ENCODE results near the gene RAPGEF4. TPM values are rescaled to one million over a fixed set of nuclear protein-coding genes. Genes with fewer than 3 reads are reported as not detected.
"Not testable (repeated sequence)": the region's sequence is repeated elsewhere in the genome, so short reads cannot be mapped to it uniquely, and the experiment has no call there.

RAPGEF4 gene
- total RNA-seq, 1 experiment from 2014 or later = 0.23 TPM

DNA sequence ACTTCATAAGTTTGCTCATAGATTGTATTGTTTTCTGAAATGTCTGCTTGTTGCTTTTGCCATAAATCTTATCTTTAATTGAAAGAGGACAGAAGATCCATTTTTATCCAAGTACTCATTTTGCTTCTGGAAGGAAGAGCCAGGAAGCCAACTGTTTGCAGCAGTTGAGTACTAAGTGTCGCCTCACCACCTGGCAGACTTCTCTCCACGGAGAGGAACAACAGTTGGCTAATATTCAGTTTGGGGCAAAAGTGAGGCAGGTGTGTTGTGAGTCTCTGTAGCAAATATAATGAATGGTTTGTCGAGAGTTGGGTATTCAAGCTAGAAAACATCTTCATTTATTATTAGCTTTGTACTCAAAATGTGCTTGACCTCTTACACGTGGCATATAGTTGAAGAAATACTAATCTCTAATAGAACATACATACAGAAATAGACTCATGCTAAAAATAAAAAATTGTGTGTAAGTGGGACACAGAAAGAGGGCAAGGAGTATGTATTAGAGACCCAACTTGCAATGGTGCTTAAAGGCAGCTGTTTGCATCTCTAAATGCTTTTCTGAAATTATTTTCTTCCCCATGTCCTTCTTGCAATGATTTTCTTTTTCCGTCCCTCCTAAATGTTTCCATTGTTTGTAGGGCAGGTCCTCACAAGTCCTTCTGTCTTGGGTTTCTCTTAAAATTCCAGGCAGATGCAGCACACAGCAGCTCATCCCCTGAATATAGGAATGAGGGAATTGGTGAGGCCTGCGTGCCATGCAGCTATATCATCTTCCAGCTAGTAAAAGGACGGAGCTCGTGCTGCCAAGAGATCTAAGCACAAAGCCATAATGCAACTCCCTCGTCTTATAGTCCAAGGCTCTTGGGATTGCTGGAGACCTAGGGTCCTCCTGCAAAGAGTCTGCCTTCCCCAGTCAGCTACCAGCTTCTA is 295.2 kb downstream of the RAPGEF4 start:
- DNase-seq (ENCODE audit: low read depth) = no peak

DNA sequence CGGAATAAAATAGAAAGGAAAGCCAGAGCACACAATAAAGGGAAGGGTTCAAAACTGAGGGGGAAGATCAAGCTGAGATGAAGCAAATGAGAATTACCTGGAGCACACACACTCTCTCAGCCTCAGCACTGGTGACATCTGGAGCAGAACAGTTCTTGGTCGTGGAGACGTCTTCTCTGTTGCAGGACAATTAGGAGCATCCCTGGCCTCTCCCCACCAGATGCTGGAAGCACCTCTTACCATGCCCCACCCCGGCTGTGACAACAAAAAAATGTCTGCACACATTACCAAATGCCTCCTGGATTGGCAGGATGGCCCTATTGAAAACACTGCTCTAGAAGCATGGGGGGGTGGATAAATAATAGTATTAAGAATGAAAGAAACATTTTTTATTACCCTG is 296.4 kb downstream of the RAPGEF4 start:
- DNase-seq (ENCODE audit: low read depth) = no peak

DNA sequence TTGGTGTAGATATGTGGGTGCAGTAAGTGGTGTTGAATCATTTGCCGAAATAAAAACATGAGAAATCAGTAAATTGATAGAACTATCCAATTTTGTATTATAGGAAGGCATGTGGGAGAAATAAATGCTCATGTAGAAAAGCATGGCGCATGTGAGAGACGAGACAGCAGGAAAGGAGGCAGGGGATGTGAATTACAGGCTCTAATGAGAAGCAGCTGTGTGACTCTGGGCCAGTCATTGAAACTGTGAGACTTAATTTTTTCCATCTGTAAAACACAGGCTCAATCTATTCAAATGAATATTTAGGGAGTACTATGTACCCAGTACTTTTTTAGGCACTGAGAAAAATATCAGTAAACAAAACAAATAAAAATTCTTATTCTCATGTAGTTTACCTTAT is 297.4 kb downstream of the RAPGEF4 start:
- DNase-seq (ENCODE audit: low read depth) = no peak

DNA sequence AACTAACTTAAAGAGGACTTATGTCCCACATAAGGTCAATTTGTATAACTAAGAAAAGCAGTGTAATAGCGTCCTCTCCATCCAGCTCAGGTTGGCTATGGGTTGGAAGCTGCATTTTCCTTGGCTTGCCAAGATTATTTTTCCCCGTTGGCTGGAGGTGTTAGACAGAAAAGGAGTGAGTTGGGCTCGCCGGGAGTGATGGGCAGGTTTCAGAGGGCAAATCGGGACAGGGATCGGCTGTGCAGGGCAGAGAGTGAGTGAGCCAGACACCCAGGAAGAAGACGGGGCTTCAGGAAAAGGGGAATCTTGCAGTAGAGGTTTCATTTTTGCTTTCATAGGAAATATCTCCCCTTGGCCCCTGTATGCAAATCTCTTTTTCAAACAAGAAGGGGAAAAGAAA is 298.5 kb downstream of the RAPGEF4 start:
- DNase-seq (ENCODE audit: low read depth) = no peak

DNA sequence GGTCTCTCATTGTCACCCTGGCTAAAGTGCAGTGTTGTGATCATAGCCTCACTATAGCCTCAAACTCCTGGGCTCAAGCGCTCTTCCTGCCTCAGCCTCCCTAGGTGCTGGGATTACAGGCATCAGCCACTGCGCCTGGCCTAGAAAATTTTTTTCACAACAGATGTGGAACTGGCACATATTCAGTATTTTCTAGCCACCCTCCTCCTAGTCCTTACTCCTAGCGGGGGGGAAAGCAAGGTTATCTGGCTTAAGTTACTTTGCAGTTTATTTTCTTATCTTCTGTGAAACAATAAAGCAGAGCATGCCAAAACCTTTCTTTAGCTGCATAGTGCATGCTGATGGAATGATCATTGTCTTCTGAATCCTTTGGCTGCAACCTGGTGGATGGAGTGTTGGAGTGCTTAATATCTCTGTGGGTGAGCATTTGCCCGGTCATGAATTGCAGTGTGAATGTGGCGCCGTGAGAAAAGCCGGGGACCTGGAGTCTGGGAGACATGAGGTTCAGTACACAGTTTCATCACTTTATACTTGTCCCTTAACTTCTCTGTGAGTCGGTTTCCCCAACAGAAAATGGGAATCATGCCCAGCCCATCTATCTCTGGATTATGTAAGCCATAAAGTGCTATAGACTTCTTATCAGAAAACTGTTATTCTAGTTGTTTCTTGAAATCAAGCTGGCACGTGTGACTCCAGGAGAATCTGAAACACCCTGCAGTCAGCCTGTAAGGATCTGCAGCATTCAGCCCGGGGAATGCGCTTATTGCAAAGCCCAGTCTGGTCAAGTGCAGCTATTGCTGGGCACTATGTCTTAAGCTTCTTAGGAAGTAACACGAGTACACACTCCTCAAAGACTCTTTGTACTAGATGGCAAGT is 301.8 kb downstream of the RAPGEF4 start:
- DNase-seq (ENCODE audit: low read depth) = no peak

DNA sequence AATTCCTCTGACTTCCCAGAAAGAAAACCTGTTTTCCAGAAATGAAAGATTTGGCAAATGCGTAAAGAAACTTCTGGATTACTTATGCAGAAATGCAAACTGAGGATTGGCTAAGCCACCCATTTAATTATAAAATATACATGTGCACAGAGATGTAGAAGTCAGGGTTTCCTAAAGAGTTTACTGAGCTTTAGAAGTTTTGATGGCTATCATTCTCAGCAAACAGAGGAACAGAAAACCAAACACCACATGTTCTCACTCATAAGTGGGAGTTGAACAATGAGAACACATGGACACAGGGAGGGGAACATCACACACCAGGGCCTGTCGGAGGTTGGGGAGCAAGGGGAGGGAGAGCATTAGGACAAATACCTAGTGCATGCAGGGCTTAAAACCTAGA is 302.6 kb downstream of the RAPGEF4 start:
- not testable (repeated sequence) for DNase-seq (ENCODE audit: low read depth)

DNA sequence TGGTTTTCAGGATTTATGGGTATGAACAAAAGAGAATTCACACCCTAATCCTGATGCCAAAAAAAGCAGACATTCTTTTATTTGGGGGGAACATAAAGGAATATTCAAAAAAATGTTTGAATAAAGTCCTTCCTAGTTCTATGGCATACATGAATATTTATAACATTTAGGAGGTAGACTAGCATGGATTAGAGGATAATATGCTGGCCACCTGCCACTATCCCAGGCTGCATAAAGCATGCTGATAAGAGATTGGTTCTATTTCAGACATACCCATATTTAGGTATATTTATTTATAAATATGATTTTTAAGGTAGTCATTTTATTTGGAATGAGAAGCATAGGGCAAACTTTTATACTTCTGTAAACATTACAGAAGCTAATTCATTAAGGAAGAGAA is 305.1 kb downstream of the RAPGEF4 start:
- no peak for DNase-seq (ENCODE audit: low read depth)

DNA sequence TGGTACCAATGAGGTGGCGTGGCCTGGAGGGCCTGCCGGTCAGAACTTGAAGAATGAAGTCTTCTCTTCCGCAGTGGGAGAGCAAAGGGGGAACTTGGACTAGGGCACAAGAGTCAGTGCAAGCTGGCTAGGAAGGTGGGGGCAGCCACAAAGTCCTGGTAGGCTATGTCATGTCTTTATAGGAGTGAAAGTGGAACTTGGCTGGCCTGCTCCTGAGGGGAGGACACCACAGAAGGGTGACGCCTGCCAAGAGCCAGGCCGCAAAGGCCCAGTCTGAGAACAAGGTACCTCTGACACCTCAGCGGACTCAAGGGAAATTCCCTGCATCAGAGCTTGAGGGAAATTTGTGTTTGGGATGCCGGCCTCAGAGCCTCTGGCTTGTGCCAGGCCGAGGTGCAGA is 307.8 kb downstream of the RAPGEF4 start:
- no peak for DNase-seq (ENCODE audit: low read depth)

DNA sequence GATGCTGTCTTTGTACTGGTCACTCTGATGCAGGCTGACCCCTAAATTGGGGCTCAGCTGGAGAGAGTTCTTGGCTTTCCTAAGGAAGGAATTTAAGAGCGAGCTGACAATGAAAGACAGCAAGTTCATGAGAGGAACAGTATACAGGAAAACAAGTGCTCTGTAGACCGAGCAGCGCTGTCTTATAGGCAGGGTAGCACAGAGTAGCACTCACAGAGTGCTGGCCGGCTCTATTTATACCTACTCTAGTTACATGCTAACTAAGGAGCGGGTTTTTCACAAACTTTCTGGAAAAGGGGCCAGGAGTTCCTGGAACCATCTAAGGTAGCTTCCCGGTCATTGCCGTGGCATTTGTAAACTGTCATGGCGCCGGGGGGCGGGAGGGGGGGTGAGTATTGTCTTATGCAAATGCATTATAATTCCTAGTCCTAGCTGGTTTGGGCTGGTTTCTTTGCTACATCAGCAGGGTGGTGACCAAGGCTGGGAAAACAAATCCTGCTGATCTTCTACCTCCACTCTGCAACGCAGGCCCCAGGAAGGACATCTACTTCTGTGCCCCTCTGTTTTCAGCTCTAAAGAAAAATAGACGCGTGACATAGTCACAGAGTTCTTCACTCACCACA is 308.4 kb downstream of the RAPGEF4 start:
- no peak for DNase-seq (ENCODE audit: low read depth)

DNA sequence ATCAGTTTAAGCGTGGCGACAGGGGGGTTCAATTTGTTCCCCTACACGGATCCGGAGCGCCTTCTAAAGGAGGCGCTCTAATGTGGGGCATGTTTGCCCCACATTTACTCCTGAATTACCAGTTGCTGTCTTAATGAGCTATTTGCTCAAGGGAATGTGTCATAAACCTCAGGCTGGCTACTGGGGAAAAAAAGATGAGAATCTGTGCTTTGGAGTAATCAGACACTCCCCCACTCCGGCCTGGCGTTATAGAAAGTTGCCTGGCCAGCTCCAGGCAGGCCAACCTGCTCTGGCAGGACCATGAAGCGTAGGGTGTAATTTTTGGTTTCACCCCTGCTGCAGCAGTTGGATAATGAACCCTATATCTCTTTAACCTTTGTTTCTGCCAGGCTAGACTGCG is 309.0 kb downstream of the RAPGEF4 start:
- DNase-seq (ENCODE audit: low read depth) = no peak

DNA sequence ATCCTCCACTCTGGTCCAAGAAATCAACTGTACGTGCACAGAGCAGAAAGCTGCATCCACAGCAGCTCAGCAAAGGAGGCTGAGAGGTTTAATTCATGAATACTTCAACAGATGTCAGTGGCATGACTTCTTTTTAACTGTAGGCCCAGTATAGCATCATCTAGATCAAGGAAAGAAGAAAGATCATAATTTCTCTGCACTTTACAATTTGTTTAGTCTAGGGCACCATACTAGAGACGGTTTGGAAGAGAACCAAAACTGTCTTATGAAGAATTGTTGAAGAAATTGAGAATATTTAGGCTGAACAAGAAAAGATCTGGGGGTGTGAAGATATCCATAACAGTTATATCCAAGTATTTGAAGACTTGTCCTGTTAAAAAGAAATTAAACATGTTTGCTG is 309.5 kb downstream of the RAPGEF4 start:
- DNase-seq (ENCODE audit: low read depth) = no peak

DNA sequence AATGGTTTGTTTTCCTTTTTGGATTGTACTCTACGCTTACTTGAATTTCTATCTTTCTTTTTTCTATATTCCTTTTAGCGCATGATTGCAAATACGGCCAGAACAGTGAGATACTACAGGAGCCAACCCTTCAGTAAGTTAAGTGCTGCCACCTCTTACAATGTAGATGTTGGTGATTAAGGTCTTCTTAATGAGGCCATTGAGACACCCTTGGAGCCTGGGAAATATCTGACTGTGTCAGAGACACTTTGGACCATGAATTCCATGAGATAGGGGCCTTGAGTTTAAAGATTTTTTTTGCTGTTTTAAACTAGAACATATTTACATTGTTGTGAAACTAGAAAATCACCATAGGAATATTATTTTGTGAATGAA is 312.9 kb downstream of the RAPGEF4 start:
- DNase-seq (ENCODE audit: low read depth) = no peak

DNA sequence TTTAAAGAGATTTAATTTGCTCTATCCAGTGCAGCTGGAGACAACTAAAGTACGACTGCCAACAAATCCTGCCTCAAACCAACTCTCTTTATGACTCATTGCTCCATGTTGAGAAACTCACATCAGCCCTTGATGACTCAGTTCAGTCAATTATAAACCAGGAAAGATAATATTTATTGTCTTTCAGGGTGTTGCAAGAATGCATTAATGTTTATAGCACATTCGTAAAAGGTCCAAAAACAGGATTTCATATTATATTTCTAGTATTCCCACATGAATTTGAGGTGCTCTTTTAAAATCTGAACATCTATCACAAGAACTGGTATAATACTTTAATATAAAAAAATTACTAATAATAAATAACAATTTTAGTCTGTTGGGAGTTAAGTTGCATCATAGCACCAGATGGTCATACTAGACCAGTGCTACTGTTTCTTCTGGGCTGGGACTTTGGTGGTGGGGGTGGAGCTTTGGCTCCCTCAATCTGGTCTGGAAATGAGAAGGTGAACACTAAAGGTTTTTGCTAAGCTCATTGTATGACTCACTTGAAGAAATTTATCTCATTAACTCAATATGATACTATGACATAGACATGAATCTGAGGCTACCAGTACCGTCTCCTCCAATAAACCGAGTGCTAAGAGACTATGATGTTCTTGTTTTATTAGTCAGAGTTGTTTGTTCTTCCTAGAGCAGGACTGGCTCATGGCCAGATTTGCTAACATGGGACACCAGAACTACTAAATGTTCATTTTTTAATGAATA is 313.4 kb downstream of the RAPGEF4 start:
- peak; percentile 97 for DNase-seq (ENCODE audit: low read depth)

DNA sequence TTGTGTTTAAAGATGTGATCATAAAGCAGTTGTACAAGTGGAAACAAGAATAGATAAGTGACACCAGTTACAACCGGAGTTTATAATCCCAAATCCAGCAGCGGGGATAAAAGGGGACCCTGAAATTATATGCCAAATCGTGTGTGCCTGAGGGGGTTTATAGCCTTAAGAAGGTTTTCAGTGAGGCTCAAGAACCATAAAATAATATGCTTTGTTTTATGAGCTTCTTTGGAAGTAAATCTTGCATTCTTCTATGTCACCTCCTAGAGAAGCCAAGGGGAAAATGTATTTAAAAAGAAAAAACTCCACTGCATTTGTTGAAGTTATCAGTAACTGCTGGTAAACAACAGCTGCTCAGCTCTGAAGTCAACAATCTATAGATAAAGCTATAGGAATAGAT is 314.2 kb downstream of the RAPGEF4 start:
- no peak for DNase-seq (ENCODE audit: low read depth)

DNA sequence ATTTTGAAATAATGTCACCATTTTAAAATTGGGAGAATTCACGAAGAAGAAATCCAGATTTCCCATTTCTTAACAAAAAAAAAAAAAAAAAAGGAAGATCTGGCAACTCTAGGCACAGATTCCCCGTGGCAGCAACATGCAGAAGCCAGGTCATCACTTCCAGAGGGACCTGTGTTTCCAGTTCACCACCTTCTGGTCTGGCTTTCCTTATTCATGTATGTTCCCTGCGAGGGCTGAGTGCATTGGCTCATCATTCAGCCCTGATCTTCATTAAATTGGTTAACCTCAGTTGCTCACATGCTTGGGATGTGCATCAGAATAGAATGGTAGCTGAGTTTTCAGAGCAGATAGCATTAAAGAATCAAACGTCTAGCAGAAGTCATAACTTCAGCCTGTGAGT is 315.0 kb downstream of the RAPGEF4 start:
- DNase-seq (ENCODE audit: low read depth) = no peak

DNA sequence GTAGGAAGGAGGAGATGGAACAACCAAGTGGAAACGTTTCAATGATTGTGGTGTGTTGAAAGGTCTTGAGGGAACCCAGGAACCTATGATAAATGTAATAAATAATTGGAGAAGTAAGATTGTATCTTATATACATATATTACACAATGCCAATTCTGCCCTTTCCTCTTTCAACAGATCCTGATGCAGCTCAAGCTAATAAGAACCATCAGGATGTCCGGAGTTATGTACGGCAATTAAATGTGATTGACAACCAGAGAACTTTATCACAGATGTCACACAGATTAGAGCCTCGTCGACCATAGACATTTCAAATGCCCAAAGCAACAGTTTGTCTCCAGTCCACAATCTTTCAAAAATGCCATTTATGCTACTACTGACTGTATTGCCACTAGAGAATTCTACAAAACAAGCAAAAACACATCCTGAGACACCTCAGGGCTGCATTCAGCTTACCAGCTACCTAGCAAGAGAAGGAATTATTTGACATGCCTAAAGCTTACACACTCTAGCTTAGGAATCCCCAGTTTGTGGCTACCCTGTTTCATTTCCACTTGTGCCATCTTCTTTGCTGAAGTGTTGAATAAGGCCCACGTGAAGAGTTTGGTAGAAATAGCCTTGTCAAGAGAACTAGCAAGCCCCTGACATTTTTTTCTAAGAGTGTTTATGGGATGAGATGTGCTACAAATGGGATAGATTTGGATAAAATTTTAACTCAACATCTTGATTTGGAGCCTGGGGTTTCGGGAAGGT is 316.0 kb downstream of the RAPGEF4 start:
- DNase-seq (ENCODE audit: low read depth) = no peak

DNA sequence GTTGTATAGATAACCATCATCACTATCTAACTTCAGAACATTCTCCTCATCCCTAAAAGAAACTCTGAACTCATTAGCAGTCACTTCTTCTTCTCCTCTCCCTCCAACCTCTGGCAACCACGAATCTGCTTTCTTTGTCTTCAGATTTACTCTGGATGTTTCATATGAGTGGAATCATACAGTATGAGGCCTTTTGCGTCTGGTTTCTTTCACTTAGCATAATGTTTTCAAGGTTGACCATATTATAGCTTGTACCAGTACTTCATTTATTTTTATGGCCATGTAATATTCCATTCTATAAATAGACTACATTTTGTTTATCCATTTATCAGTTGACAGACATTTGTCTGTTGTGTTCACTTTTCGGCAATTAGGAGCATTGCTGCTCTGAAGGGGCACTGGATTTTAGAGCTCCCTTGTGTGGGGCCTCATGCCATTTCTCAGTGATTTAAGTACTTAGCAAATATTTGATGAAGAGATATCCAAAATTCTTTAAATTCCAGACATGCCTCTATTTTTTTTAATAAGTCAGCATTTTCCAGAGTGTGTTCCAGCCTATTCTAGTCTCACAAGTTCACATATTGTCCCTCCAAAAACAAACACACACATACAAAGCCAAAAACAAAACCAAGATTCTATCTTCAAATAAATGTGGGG is 317.5 kb downstream of the RAPGEF4 start:
- DNase-seq (ENCODE audit: low read depth) = no peak

DNA sequence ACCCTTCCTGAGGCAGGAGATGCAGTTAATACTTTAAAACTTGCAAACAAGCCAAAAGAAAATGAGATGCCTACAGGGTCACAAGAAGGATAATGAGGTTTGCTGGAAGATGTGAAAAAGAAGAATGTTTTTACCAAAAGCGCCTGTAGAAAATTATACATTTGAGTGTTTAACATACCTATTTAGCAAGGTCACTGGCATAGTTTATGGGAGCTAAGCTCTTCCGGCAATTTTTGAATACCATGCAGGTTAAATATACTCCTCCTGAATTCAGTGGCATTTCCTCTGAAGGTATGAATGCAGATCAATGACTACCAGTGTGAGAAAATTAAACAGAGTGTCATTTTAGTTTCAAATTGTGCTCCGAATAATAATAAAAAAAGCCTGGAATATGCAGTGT is 318.8 kb downstream of the RAPGEF4 start:
- no peak for DNase-seq (ENCODE audit: low read depth)

DNA sequence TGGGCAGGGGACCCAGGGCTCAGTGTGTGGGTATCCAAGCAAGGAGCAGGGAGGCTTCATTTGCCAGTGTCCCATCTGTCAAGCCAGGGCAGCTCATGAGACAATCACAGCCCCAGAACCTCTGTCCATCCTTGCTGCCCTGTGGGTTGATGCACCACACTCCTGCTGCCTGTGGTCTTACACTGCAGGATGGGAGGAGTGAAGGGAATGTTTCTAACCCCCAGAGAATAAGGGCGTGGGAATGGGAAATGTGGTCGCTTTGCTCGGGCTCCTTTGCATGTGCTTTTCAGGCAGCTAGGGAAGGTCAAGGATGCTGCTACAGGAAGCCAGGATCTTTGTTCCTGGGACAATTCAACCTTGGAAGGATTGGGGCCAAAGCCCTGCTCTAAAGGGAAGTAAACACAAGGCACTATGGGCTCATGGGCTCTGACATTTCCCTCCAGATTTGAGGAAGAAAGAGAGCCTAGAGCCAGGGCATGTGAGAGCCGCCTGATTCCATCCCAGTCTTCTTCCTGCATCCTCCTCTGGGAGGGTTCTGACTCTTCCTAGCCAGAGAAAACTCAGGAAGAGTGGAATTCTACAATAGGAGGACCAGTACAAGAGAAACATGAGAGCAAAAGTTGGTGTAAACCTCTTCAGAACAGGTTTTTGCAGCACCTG is 321.2 kb downstream of the RAPGEF4 start:
- DNase-seq (ENCODE audit: low read depth) = peak; percentile 55

DNA sequence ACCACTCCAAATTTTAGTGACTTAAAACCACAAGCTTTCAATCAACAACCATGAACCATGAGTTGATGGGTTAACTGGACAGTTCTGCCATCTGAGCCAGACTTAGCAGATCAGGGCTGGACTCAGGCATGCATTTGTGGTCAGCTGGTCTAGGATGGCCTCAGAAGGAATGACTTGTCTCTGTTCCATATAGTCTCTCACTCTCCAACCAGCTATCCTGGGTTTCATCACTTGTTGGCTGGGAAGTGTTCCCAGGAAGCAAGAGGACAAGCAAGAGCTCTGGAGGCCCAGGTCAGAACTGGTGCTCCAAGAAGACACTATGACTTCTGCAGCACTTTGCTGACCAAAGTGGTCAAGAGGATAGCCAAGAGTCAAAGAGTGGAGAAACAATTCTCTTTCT is 322.5 kb downstream of the RAPGEF4 start:
- DNase-seq (ENCODE audit: low read depth) = no peak
